K562 (cell line): ENCODE data around the gene TALDO1. TPM values are rescaled to one million over a fixed set of nuclear protein-coding genes. Genes with fewer than 3 reads are reported as not detected.

ENCODE experiments used
- ATAC-seq: fragments of 200-7000 bp; cut with Tn5 transposase; 3 replicates; pipeline ENCODE4 v1.9.1; 2020; ENCODE audit warnings: moderate library complexity
- BruUV-seq: library from RNA; stranded (reverse); fragments of 400-500 nt; replicated peaks from 2 replicates; lab custom pipeline; 2021; lab: Mats Ljungman, UMichigan
- CTCF ChIA-PET: fragments of 300-600 bp; formaldehyde crosslinking; extraction: SDS; loops from one replicate; lab custom pipeline; 2021; ENCODE audit warnings: low intra/inter-chr PET ratio; lab: Yijun Ruan, JAX
- POLR2A ChIA-PET: fragments of 300-600, 350-650 bp; sonication (Branson Sonifier 250); formaldehyde crosslinking; extraction: SDS; loops from one replicate; lab custom pipeline; 2021; ENCODE audit warnings: antibody characterized with exemption, inconsistent platforms; lab: Yijun Ruan, JAX
- DNase-seq, 4 experiments: peaks; one replicate each; pipeline versions ENCODE4 v3.0.0 to v3.0.0-alpha.2; 2011 to 2018; ENCODE audit warnings: low spot score in 3 of 4, mixed read lengths in 3 of 4; ENCODE audit errors: extremely low read depth in 1 of 4
- FAIRE-seq: peaks from 2 replicates; lab custom pipeline; 2011; peaks lifted over from hg19 to GRCh38; lab: Jason Lieb, UNC
- H2AFZ ChIP-seq: 2 replicates; pipeline ENCODE4 v1.6.0; 2011; ENCODE audit warnings: low read depth, low read length, control low read depth, inconsistent platforms
- H3K27ac ChIP-seq: fragments of 200-600 bp; 3 replicates; pipeline ENCODE4 v1.8.0; 2011; ENCODE audit warnings: low read depth, mild to moderate bottlenecking, control low read depth, inconsistent platforms, low read length, moderate library complexity, mixed read lengths; ENCODE audit errors: extremely low read depth
- H3K27me3 ChIP-seq, 2 experiments: fragments of 300-600 bp in 1 of 2; 2 replicates in 1 of 2; 3 replicates in 1 of 2; pipeline versions ENCODE4 v1.6.0 to v1.8.0; 2011; ENCODE audit warnings: inconsistent platforms in 2 of 2, low read length in 2 of 2, mild to moderate bottlenecking in 1 of 2, mixed read lengths in 1 of 2, moderate library complexity in 1 of 2; ENCODE audit not compliant: control insufficient read depth in 2 of 2, insufficient read depth in 2 of 2
- H3K36me3 ChIP-seq: fragments of 300-600 bp; 3 replicates; pipeline ENCODE4 v1.8.0; 2011; ENCODE audit warnings: mild to moderate bottlenecking, low read length, inconsistent platforms; ENCODE audit not compliant: control insufficient read depth, insufficient read depth
- H3K4me1 ChIP-seq, 2 experiments: fragments of 200-600 bp in 1 of 2; replicated peaks in 1 of 2; 2 replicates in 1 of 2; 3 replicates in 1 of 2; pipeline versions ENCODE4 v1.5.1 to v1.8.0; 2011; ENCODE audit warnings: inconsistent platforms in 2 of 2, low read length in 2 of 2, mild to moderate bottlenecking in 1 of 2, mixed read lengths in 1 of 2, moderate library complexity in 1 of 2; ENCODE audit not compliant: control insufficient read depth in 2 of 2, insufficient read depth in 2 of 2
- H3K4me2 ChIP-seq: 2 replicates; pipeline ENCODE4 v1.6.1; 2011; ENCODE audit warnings: low read length, control low read depth, inconsistent platforms, mixed read lengths; ENCODE audit not compliant: insufficient read depth
- H3K4me3 ChIP-seq: fragments of 200-600 bp; sonication (generic), shearing (Covaris generic); 2 replicates; pipeline ENCODE4 v1.5.1; 2016; ENCODE audit warnings: control low read depth, inconsistent platforms
- H3K79me2 ChIP-seq: fragments of 200-600 bp; 3 replicates; pipeline ENCODE4 v1.8.0; 2011; ENCODE audit warnings: low read length, inconsistent platforms; ENCODE audit not compliant: control insufficient read depth, insufficient read depth
- H3K9ac ChIP-seq, 2 experiments: 2 replicates each; pipeline versions ENCODE4 v1.6.0 to v1.6.1; 2011; ENCODE audit warnings: low read depth in 2 of 2, low read length in 2 of 2, control low read depth in 1 of 2, inconsistent platforms in 1 of 2, mild to moderate bottlenecking in 1 of 2, mixed read lengths in 1 of 2; ENCODE audit not compliant: insufficient read depth in 1 of 2
- H3K9me1 ChIP-seq: one replicate; pipeline ENCODE4 v1.6.0; 2011; ENCODE audit warnings: inconsistent platforms, mild to moderate bottlenecking, low read length, moderate library complexity; ENCODE audit not compliant: control insufficient read depth, insufficient read depth
- H3K9me3 ChIP-seq: replicated peaks from 2 replicates; pipeline ENCODE4 v1.5.1; 2011; ENCODE audit warnings: low read depth, low read length, inconsistent platforms; ENCODE audit not compliant: control insufficient read depth, insufficient read depth
- H4K20me1 ChIP-seq: replicated peaks from 2 replicates; pipeline ENCODE4 v1.6.1; 2011; ENCODE audit warnings: low read length, inconsistent platforms, mixed read lengths; ENCODE audit not compliant: control insufficient read depth, insufficient read depth
- SUPT5H ChIP-seq: fragments of 450-650 bp; IDR thresholded peaks from 2 replicates; pipeline ENCODE4 v1.6.1; 2016
- ZBTB5 ChIP-seq: fragments of 450-650 bp; IDR thresholded peaks from 2 replicates; pipeline ENCODE4 v1.6.1; 2017; ENCODE audit warnings: antibody characterized with exemption
- WGBS: fragments of 100-300 bp; shearing (Covaris generic); methylation state at CpG from one replicate; pipeline ENCODE4 v1.1.6; 2016; ENCODE audit warnings: low coverage, mixed read lengths; ENCODE audit not compliant: insufficient coverage; ENCODE audit errors: missing lambda C conversion rate; 5-methylcytosine and 5-hydroxymethylcytosine counted together
- in situ Hi-C: fragments of 300-500 bp; cut with MboI; formaldehyde crosslinking; loops from 4 replicates; pipeline ENCODE4 v1.15.0; 2018; ENCODE audit warnings: inconsistent platforms, mixed read lengths
- intact Hi-C: fragments of 100-400 bp; cut with micrococcal nuclease; formaldehyde crosslinking; loops from 2 replicates; pipeline ENCODE4 v1.14.2; 2022
- polyA plus RNA-seq, 8 experiments: library from polyadenylated mRNA; depleted of rRNA in 4 of 8; stranded (reverse) in 5 of 8; unstranded in 3 of 8; fragments of >200 nt; fragmentation: Nextera tagmentation in 2 of 8; fragmentation: Illumina TruSeq in 1 of 8; extraction: Ambion mirVana in 2 of 8; extraction: Trizol in 1 of 8; gene quantifications; 2 replicates each; pipeline versions ENCODE4 v1.2.1 to v1.2.3, GENCODE V29; 2011 to 2014; ENCODE audit warnings: inconsistent platforms in 1 of 8, missing spikeins in 1 of 8
- total RNA-seq, 7 experiments: library from RNA; depleted of rRNA in 6 of 7; stranded (reverse); fragments of >200 nt in 6 of 7; fragmentation: Illumina TruSeq in 2 of 7; extraction: Trizol in 2 of 7; gene quantifications; 2 replicates each; pipeline versions ENCODE4 v1.2.1 to v1.2.3, GENCODE V29; 2011 to 2021; ENCODE audit warnings: low replicate concordance in 1 of 7

TALDO1 gene
- total and polyA plus RNA-seq, 9 of the 15 experiments (the other 6 are each of a cell fraction or from before 2014, with no cell fraction given): 260 to 541 (median 441) TPM

GRCh38 chr11:769887-770641, 22.8 kb downstream of the TALDO1 start:
- Histone ChIP-seq H3K4me1 (peaks cover 2 to 63% of the 10 kb centered on the region in 2 experiments; a peak in 3 of 5 replicates), H3K9me3 (no peaks in the 10 kb centered on the region), H3K36me3 (peaks cover 82% of the 10 kb centered on the region), H3K9me1 (peaks cover 1% of the 10 kb centered on the region), H3K27me3 (no peaks in the 10 kb centered on the region), H3K27ac (no peak overlapping the region), H3K4me3 (no peak overlapping the region), H4K20me1 (peaks cover 18% of the 10 kb centered on the region), H3K4me2 (no peak overlapping the region), H3K9ac (peak overlapping the region in 1 of 2 experiments; percentile 23; a peak in 1 of 4 replicates), H2AFZ (no peak overlapping the region), H3K79me2 (peaks cover 42% of the 10 kb centered on the region)
- in situ Hi-C loops: no loop called here
- 95% methylated on average over 23 of the region's 23 CpGs for WGBS
- POLR2A ChIA-PET: interaction anchor here (0.5 to 1.4 kb wide), 5 partner anchors 8 to 477 kb away, joined by 3 to 14 read pairs (median 3); no protein-coding TSS in a partner anchor
- DNase-seq: no peak
- TSS peak; percentile 27 for BruUV-seq
- TF ChIP-seq ZBTB5: no peak
- 0 out of 2 replicates have a peak, but pooled peaks have one; percentile 26 for TF ChIP-seq SUPT5H
- intact Hi-C loops: no loop called here
- ATAC-seq: no peak
- FAIRE-seq: no peak
- CTCF ChIA-PET: no interaction called here
